K562 (cell line): ENCODE data around the gene TRMT44.

Experiments
- CREB1 ChIP-seq, 2 experiments: sonication (generic) in 1 of 2; formaldehyde crosslinking in 1 of 2; IDR thresholded peaks; 2 replicates each; pipeline versions ENCODE4 v1.6.1 to v1.8.0; 2012 to 2022; ENCODE audit warnings: inconsistent platforms in 1 of 2, mild to moderate bottlenecking in 1 of 2, missing genetic modification reagents in 1 of 2, moderate library complexity in 1 of 2
- MCM5 ChIP-seq: fragments of 450-650 bp; IDR thresholded peaks from 2 replicates; pipeline ENCODE4 v1.6.1; 2016; ENCODE audit warnings: low read depth
- POLR2A ChIP-seq: fragments of 450-650 bp; conservative IDR thresholded peaks from 2 replicates; pipeline ENCODE4 v1.6.1; 2016
- TAF1 ChIP-seq: IDR thresholded peaks from 2 replicates; pipeline ENCODE4 v1.6.1; 2011; ENCODE audit warnings: mild to moderate bottlenecking, low read length, moderate library complexity; ENCODE audit not compliant: insufficient read depth, control insufficient read depth, severe bottlenecking; ENCODE audit errors: extremely low read depth
- ZNF12 ChIP-seq: sonication (generic); formaldehyde crosslinking; IDR thresholded peaks from 2 replicates; pipeline ENCODE4 v1.4.0; 2020; ENCODE audit warnings: mild to moderate bottlenecking, missing genetic modification reagents

- no peak for TF ChIP-seq ZNF12 (CRISPR knock-in tag)
- TF ChIP-seq TAF1: no peak
- no peak for TF ChIP-seq POLR2A
- no peak for TF ChIP-seq MCM5
- no peak for TF ChIP-seq CREB1 (IDR thresholded peaks at IDR 0.05)
- TF ChIP-seq CREB1 (CRISPR knock-in tag; IDR thresholded peaks at IDR 0.05): no peak
Measured at GRCh38 chr4:8407756-8408155, 32.8 kb upstream of the TRMT44 start.
